BLaER1 treated with 17β-estradiol and CSF1 and Interleukin-3, amounts not matched to agents 10 nM and 100 nM (cell line): ENCODE measurements around the gene INPP4A.
A peak's percentile ranks its signal among the peaks of the same experiment; 100 is the strongest.

Experiments used
- H3K27ac ChIP-seq, 11 experiments: shearing (Covaris generic); formaldehyde crosslinking; 2 replicates each; pipeline ENCODE4 v1.8.1; 2022
- H3K27me3 ChIP-seq, 11 experiments: shearing (Covaris generic); formaldehyde crosslinking; 2 replicates each; pipeline ENCODE4 v1.8.1; 2022
- H3K36me3 ChIP-seq, 11 experiments: shearing (Covaris generic); formaldehyde crosslinking; 2 replicates each; pipeline ENCODE4 v1.8.1; 2022
- H3K4me1 ChIP-seq, 10 experiments: shearing (Covaris generic); formaldehyde crosslinking; 2 replicates each; pipeline ENCODE4 v1.8.1; 2022
- H3K4me2 ChIP-seq, 11 experiments: shearing (Covaris generic); formaldehyde crosslinking; 2 replicates each; pipeline ENCODE4 v1.8.1; 2022
- H3K4me3 ChIP-seq, 10 experiments: shearing (Covaris generic); formaldehyde crosslinking; 2 replicates each; pipeline ENCODE4 v1.8.1; 2022
- H3K9ac ChIP-seq, 11 experiments: shearing (Covaris generic); formaldehyde crosslinking; 2 replicates each; pipeline ENCODE4 v1.8.1; 2022
- H3K9me3 ChIP-seq, 11 experiments: shearing (Covaris generic); formaldehyde crosslinking; replicated peaks in 1 of 11; 2 replicates each; pipeline ENCODE4 v1.8.1; 2022
- H4K20me1 ChIP-seq, 11 experiments: shearing (Covaris generic); formaldehyde crosslinking; 2 replicates each; pipeline ENCODE4 v1.8.1; 2022
- Cebpa-rat ChIP-seq, 11 experiments: shearing (Covaris generic); IDR thresholded peaks; 2 replicates each; pipeline ENCODE4 v1.8.1; 2022

Gene INPP4A

DNA sequence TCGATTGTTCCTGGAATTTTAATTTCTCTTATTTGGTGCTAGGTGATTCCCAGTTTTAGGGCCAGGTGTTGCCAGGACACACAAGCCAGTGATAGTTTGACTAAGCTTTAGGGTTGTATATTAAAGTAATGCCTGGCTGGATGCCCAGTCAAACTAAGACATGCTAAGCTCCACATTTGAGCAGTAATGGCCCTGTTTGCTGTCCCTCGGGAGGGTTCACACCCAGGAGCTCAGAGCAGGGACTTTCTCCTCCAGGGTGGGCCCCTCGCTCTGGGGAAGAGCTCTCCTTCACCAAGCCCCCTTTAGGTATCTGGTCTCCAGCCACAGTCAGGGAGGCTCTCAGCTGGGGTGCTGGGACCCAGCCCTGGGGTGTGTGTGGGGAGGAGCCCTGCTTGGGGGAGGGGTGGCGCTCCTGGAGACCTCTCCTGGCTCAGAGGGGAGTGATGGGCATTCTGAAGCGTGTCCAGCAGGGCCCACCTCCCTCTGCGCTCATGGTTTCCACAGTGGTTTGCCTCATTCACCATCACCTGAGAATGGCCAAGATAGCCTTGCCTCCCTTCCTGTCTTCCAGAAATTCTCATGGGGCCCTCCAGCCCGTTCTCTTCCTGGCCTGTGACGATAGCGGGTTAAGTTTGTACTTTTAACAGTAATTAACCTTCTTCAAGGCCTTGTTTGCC, 31.7 kb downstream of the INPP4A start:
- H3K4me1 ChIP-seq = peaks cover 64 to 97% (median 90%) of the 10 kb centered on the region in 10 experiments
- peaks cover 63 to 100% (median 95%) of the 10 kb centered on the region in 11 experiments for H4K20me1 ChIP-seq
- H3K27me3 ChIP-seq = no peaks in the 10 kb centered on the region
- H3K9me3 ChIP-seq = no peaks in the 10 kb centered on the region
- peak overlapping the region in 10 of 11 experiments; percentile 67 to 90 (median 79); a peak in 18 of 22 replicates for H3K4me2 ChIP-seq
- no peak overlapping the region for H3K27ac ChIP-seq
- no peak overlapping the region for H3K4me3 ChIP-seq
- no peak for TF ChIP-seq Cebpa-rat (IDR thresholded peaks at IDR 0.05)
- H3K9ac ChIP-seq = no peak overlapping the region
- 0 out of 22 replicates have a peak, but pooled peaks cover 0 to 8% (median 0%) of the 10 kb centered on the region in 11 experiments for H3K36me3 ChIP-seq

DNA sequence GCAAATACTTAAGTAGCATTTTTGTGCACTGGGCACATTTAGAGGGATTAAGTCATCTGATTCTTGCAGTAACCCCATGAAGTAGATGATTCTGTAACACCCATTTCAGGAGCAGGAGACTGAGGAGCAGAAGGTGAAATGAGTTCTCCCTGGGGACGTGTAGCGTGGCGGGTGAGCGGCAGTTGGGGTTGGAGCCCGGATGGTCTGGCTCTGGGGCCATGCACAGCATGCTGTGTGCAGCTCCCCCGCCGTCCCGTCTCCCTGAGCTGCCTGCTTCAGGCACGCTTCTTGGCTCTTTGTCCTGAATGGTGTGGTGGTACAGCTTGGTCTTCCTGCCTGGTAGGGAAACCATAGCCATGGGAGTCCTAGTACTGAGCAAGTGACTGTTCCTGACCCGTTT, 32.4 kb downstream of the INPP4A start:
- no peaks in the 10 kb centered on the region for H3K27me3 ChIP-seq
- TF ChIP-seq Cebpa-rat (IDR thresholded peaks at IDR 0.05) = no peak
- no peaks in the 10 kb centered on the region for H3K9me3 ChIP-seq
- no peak overlapping the region for H3K27ac ChIP-seq
- H3K4me1 ChIP-seq = peaks cover 57 to 97% (median 87%) of the 10 kb centered on the region in 10 experiments
- H4K20me1 ChIP-seq = peaks cover 66 to 100% (median 95%) of the 10 kb centered on the region in 11 experiments
- H3K4me3 ChIP-seq = no peak overlapping the region
- 0 out of 22 replicates have a peak, but pooled peaks cover 0 to 8% (median 0%) of the 10 kb centered on the region in 11 experiments for H3K36me3 ChIP-seq
- H3K4me2 ChIP-seq = peak overlapping the region; percentile 67 to 90 (median 81)
- H3K9ac ChIP-seq = no peak overlapping the region

- H3K4me2 ChIP-seq = peak overlapping the region; percentile 67 to 90 (median 81)
- H3K27ac ChIP-seq = no peak overlapping the region
- H3K36me3 ChIP-seq = 0 out of 22 replicates have a peak, but pooled peaks cover 0 to 5% (median 0%) of the 10 kb centered on the region in 11 experiments
- H3K4me3 ChIP-seq = no peak overlapping the region
- no peaks in the 10 kb centered on the region for H3K27me3 ChIP-seq
- peaks cover 66 to 100% (median 95%) of the 10 kb centered on the region in 11 experiments for H4K20me1 ChIP-seq
- H3K9me3 ChIP-seq = no peaks in the 10 kb centered on the region
- H3K4me1 ChIP-seq = peaks cover 52 to 97% (median 86%) of the 10 kb centered on the region in 10 experiments
- no peak for TF ChIP-seq Cebpa-rat (IDR thresholded peaks at IDR 0.05)
- H3K9ac ChIP-seq = 0 out of 22 replicates have a peak overlapping the region, but pooled peaks of 1 of the 11 experiments have one; percentile 14
These were observed 32.8 kb downstream of the INPP4A start for GRCh38 chr2:98477506-98477905.

- Histone ChIP-seq H3K27ac (peak overlapping the region in 1 of 11 experiments; percentile 15; a peak in 1 of 22 replicates), H3K4me1 (peaks cover 49 to 96% (median 86%) of the 10 kb centered on the region in 10 experiments), H3K4me2 (peak overlapping the region; percentile 67 to 90 (median 81))
These were observed 33.5 kb downstream of the INPP4A start for GRCh38 chr2:98478088-98478551.

DNA sequence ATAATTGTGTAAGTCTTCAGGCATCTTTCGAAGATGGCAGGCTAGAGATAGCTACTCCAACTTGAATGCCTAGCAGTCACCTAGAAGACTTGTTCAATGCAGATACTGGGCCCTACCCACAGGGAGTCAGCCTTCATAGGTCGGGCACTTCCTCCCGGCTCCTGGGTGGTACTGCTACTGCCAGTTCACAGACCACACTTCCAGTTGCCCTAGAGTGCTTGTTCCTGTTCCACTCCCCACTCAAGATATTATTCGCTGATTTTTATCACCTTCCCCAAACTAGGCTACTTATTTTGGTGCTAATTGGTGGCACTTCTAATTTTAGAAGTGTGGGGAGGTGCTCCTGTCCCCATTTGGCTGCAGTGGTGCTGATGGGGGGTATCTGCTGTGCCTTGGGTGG, 34.2 kb downstream of the INPP4A start:
- Histone ChIP-seq H3K4me2 (peak overlapping the region; percentile 67 to 90 (median 81)), H3K9ac (no peak overlapping the region), H4K20me1 (peaks cover 74 to 100% (median 93%) of the 10 kb centered on the region in 11 experiments), H3K27me3 (no peaks in the 10 kb centered on the region), H3K27ac (no peak overlapping the region), H3K4me1 (peaks cover 49 to 93% (median 84%) of the 10 kb centered on the region in 10 experiments), H3K4me3 (no peak overlapping the region), H3K9me3 (no peaks in the 10 kb centered on the region), H3K36me3 (0 out of 22 replicates have a peak, but pooled peaks cover 0 to 3% (median 0%) of the 10 kb centered on the region in 11 experiments)
- no peak for TF ChIP-seq Cebpa-rat (IDR thresholded peaks at IDR 0.05)

More at GRCh38 chr2:98478088-98478551, 33.5 kb downstream of the INPP4A start:
- TF ChIP-seq Cebpa-rat (IDR thresholded peaks at IDR 0.05) = no peak
- Histone ChIP-seq H3K9ac (peak overlapping the region in 3 of 11 experiments; percentile 14 to 28 (median 26); a peak in 1 of 22 replicates), H3K36me3 (0 out of 22 replicates have a peak, but pooled peaks cover 0 to 3% (median 0%) of the 10 kb centered on the region in 11 experiments), H4K20me1 (peaks cover 66 to 100% (median 93%) of the 10 kb centered on the region in 11 experiments), H3K4me3 (no peak overlapping the region), H3K9me3 (no peaks in the 10 kb centered on the region), H3K27me3 (no peaks in the 10 kb centered on the region)

DNA sequence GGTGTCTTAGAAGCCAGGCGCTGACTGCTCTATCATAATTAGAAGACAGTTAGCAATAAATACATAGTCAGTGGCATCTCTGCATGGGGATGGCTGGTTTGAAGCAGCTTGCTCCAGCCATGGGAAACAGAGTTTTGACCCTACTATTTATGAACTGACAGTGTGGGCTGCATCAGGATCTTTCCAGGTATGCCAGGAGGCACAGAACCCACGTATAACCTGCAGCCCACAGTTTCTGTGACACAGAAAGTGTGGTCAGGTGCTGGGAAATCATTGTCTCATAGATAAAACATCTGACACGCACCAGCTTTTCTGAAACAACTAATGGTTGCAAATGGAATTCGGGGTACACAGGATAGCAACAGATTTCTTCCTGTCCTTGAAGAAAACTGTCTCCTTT, 34.7 kb downstream of the INPP4A start:
- Histone ChIP-seq H3K9ac (peak overlapping the region in 6 of 11 experiments; percentile 21 to 49 (median 42); a peak in 7 of 22 replicates), H3K4me2 (peak overlapping the region; percentile 67 to 90 (median 81)), H3K9me3 (no peaks in the 10 kb centered on the region), H3K4me1 (peaks cover 52 to 89% (median 79%) of the 10 kb centered on the region in 10 experiments), H3K36me3 (0 out of 22 replicates have a peak, but pooled peaks cover 0 to 3% (median 0%) of the 10 kb centered on the region in 11 experiments), H3K4me3 (no peak overlapping the region), H4K20me1 (peaks cover 71 to 100% (median 93%) of the 10 kb centered on the region in 11 experiments), H3K27ac (peak overlapping the region in 4 of 11 experiments; percentile 0 to 38 (median 2); a peak in 2 of 22 replicates), H3K27me3 (no peaks in the 10 kb centered on the region)
- TF ChIP-seq Cebpa-rat (IDR thresholded peaks at IDR 0.05) = no peak

DNA sequence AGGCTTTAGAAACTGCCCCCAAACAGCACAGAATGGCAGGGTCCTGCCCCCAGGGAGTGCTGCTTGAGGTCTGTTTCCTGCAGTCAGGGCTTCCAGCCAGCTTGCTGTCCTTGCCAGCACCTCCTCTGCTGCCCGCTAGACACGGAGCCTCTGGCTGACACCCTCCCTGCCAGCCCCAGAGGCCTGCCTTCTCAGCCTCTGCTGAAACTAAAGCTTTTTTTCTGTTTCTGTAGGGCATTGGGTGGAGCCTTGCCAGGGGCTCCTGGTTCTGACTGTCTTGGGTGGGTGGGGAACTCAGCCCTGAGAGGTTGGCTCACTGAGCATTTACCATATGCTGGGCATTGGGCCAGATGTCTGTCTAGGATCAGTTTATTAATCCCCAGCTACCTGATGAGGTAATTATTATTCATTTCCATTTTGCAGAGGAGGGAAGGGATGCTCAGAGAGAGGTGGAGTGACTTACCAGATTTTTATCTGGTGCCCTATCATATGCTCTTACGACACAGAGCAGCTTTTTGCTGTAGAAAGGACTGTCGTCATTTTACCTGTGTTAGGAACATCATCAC, 35.4 kb downstream of the INPP4A start:
- no peaks in the 10 kb centered on the region for H3K9me3 ChIP-seq
- no peak for TF ChIP-seq Cebpa-rat (IDR thresholded peaks at IDR 0.05)
- H3K4me1 ChIP-seq = peaks cover 53 to 82% (median 74%) of the 10 kb centered on the region in 10 experiments
- H4K20me1 ChIP-seq = peaks cover 71 to 100% (median 91%) of the 10 kb centered on the region in 11 experiments
- peak overlapping the region; percentile 67 to 90 (median 81) for H3K4me2 ChIP-seq
- no peaks in the 10 kb centered on the region for H3K27me3 ChIP-seq
- H3K4me3 ChIP-seq = no peak overlapping the region
- peak overlapping the region in 6 of 11 experiments; percentile 21 to 49 (median 42); a peak in 8 of 22 replicates for H3K9ac ChIP-seq
- H3K36me3 ChIP-seq = 0 out of 22 replicates have a peak, but pooled peaks cover 0 to 3% (median 0%) of the 10 kb centered on the region in 11 experiments
- peak overlapping the region in 4 of 11 experiments; percentile 0 to 38 (median 2); a peak in 2 of 22 replicates for H3K27ac ChIP-seq

DNA sequence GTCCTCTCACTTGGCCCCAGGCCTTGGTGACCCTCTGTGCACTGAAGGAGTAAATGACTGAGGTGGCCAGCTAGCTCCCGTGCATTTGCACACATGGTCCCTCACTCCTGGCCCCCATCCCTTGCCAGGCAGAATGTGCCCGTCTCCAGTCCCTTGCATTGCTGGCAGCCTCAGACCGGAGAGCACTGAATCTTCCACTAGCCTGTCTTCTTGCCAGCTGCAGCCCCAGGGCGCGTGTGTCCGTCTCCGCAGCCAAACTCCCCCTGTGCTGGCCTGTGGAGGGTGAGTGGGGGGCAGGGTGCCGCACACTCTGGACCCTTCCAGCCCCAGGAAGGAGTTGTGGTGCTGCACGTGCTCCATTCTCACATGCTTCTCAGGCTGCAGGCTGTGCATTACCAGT, 35.9 kb downstream of the INPP4A start:
- Histone ChIP-seq H3K27ac (no peak overlapping the region), H3K4me1 (peaks cover 53 to 78% (median 73%) of the 10 kb centered on the region in 10 experiments)

More for the DNA sequence above, 35.9 kb downstream of the INPP4A start:
- no peak overlapping the region for H3K4me3 ChIP-seq
- peaks cover 70 to 100% (median 90%) of the 10 kb centered on the region in 11 experiments for H4K20me1 ChIP-seq
- TF ChIP-seq Cebpa-rat (IDR thresholded peaks at IDR 0.05) = no peak
- no peaks in the 10 kb centered on the region for H3K9me3 ChIP-seq
- peak overlapping the region in 9 of 11 experiments; percentile 67 to 90 (median 81); a peak in 17 of 22 replicates for H3K4me2 ChIP-seq
- no peaks in the 10 kb centered on the region for H3K27me3 ChIP-seq
- H3K9ac ChIP-seq = peak overlapping the region in 2 of 11 experiments; percentile 45; a peak in 1 of 22 replicates
- H3K36me3 ChIP-seq = 0 out of 22 replicates have a peak, but pooled peaks cover 0 to 3% (median 0%) of the 10 kb centered on the region in 11 experiments
